Ovary (tissue), 3 donors: ENCODE results near the gene OOSP1.

Experiments used
- CTCF ChIP-seq, 3 donors: fragments of 450-650 bp in 2 of 3; fragments of 200-600 bp in 1 of 3; IDR thresholded peaks; one replicate each; pipeline versions ENCODE4 v1.5.1 to v1.8.0; 2016 to 2022; ENCODE audit warnings: antibody characterized with exemption in 3 of 3, mild to moderate bottlenecking in 1 of 3
- EP300 ChIP-seq: sonication (generic); formaldehyde crosslinking; IDR thresholded peaks from one replicate; pipeline ENCODE4 v1.6.1; 2017; ENCODE audit warnings: antibody characterized with exemption
- POLR2A ChIP-seq: fragments of 450-650 bp; IDR thresholded peaks from one replicate; pipeline ENCODE4 v1.6.1; 2017; ENCODE audit warnings: antibody characterized with exemption, mild to moderate bottlenecking, moderate library complexity
- donor health status: DM: no; HTN: no; CAD: no.

- no peak for TF ChIP-seq CTCF (IDR thresholded peaks at IDR 0.05)
- no peak for TF ChIP-seq POLR2A
- TF ChIP-seq EP300 = no peak
Measured at GRCh38 chr11:59962107-59962482, 23.9 kb downstream of the OOSP1 start.
